Esophagus muscularis mucosa (tissue), 4 donors: Measurements from ENCODE around the gene APOBEC3A. TPM values are rescaled to one million over a fixed set of nuclear protein-coding genes. Genes with fewer than 3 reads are reported as not detected.

Source experiments
- DNase-seq: peaks from one replicate; pipeline ENCODE4 v3.0.0-alpha.2; 2017; ENCODE audit errors: extremely low spot score
- H3K27ac ChIP-seq, 4 donors: fragments of 200-600 bp; sonication (generic); replicated peaks in 1 of 4; 1 replicate in 3 of 4; 2 replicates in 1 of 4; pipeline ENCODE4 v1.5.1; 2016 to 2019; ENCODE audit warnings: mild to moderate bottlenecking in 1 of 4
- H3K27me3 ChIP-seq, 4 donors: fragments of 200-600 bp; sonication (generic); one replicate each; pipeline versions ENCODE4 v1.5.1 to v1.6.0; 2016 to 2019
- H3K36me3 ChIP-seq, 4 donors: fragments of 200-600 bp; sonication (generic); one replicate each; pipeline ENCODE4 v1.5.1; 2016 to 2019
- H3K4me1 ChIP-seq, 4 donors: fragments of 200-600 bp; sonication (generic); one replicate each; pipeline ENCODE4 v1.5.1; 2016 to 2019
- H3K4me3 ChIP-seq, 4 donors: fragments of 200-600 bp; sonication (generic); 1 replicate in 2 of 4; 2 replicates in 2 of 4; pipeline ENCODE4 v1.5.1; 2016 to 2019; ENCODE audit warnings: mild to moderate bottlenecking in 4 of 4, moderate library complexity in 1 of 4
- H3K9me3 ChIP-seq, 4 donors: fragments of 200-600 bp; sonication (generic); 1 replicate in 3 of 4; 2 replicates in 1 of 4; pipeline ENCODE4 v1.5.1; 2016 to 2019
- CTCF ChIP-seq, 3 experiments: fragments of 200-600 bp in 2 of 3; fragments of 450-650 bp in 1 of 3; sonication (generic) in 2 of 3; IDR thresholded peaks; one replicate each; pipeline ENCODE4 v1.5.1; 2017 to 2019; ENCODE audit warnings: antibody characterized with exemption in 3 of 3, mild to moderate bottlenecking in 2 of 3, moderate library complexity in 1 of 3
- EP300 ChIP-seq: sonication (generic); formaldehyde crosslinking; IDR thresholded peaks from one replicate; pipeline ENCODE4 v1.6.1; 2017; ENCODE audit warnings: antibody characterized with exemption
- POLR2A ChIP-seq: fragments of 450-650 bp; IDR thresholded peaks from one replicate; pipeline ENCODE4 v1.6.1; 2017; ENCODE audit warnings: antibody characterized with exemption, moderate library complexity, mild to moderate bottlenecking, low read depth
- POLR2AphosphoS5 ChIP-seq, 2 donors: sonication (generic); formaldehyde crosslinking; IDR thresholded peaks; one replicate each; pipeline ENCODE4 v1.6.1; 2017; ENCODE audit warnings: antibody characterized with exemption in 2 of 2
- WGBS: methylation state at CpG from one replicate; pipeline ENCODE4 v1.1.5; 2018; 5-methylcytosine and 5-hydroxymethylcytosine counted together
- intact Hi-C: fragments of 100-400 bp; cut with DNase I; formaldehyde crosslinking; loops from one replicate; pipeline ENCODE4 v1.15.1; 2023
- total RNA-seq, 4 donors: library from RNA; depleted of rRNA; stranded (reverse); fragments of >200 nt; gene quantifications; one replicate each; pipeline versions ENCODE4 v1.1.0 to v1.2.1, GENCODE V29; 2016

The APOBEC3A gene
- total RNA-seq, 4 donors from 2014 or later = 0.58 to 8.0 TPM; not detected in 2

- WGBS = no CpG with 5 or more reads among the region's 14 CpGs
- no peaks in the 10 kb centered on the region for H3K9me3 ChIP-seq
- no peaks in the 10 kb centered on the region for H3K4me1 ChIP-seq
- no peak overlapping the region for H3K27ac ChIP-seq
- no peaks in the 10 kb centered on the region for H3K36me3 ChIP-seq
- no peak for DNase-seq
- no peak overlapping the region for H3K4me3 ChIP-seq
- intact Hi-C loops = no loop called here
- peaks cover 0 to 13% (median 0%) of the 10 kb centered on the region in 4 donors for H3K27me3 ChIP-seq
- TF ChIP-seq EP300 (no peak), POLR2A (no peak), POLR2AphosphoS5 (IDR thresholded peaks at IDR 0.05) (no peak), CTCF (IDR thresholded peaks at IDR 0.05) (no peak)
These were observed 8.4 kb downstream of the APOBEC3A start for GRCh38 chr22:38965614-38966379.

GRCh38 chr22:38966380-38966702, 8.9 kb downstream of the APOBEC3A start:
- Histone ChIP-seq H3K36me3 (no peaks in the 10 kb centered on the region), H3K4me3 (no peak overlapping the region), H3K4me1 (no peaks in the 10 kb centered on the region), H3K27ac (no peak overlapping the region), H3K9me3 (no peaks in the 10 kb centered on the region), H3K27me3 (peaks cover 0 to 13% (median 0%) of the 10 kb centered on the region in 4 donors)
- intact Hi-C loops = no loop called here
- DNase-seq = no peak
- no CpG with 5 or more reads among the region's 5 CpGs for WGBS
- TF ChIP-seq POLR2A (no peak), POLR2AphosphoS5 (IDR thresholded peaks at IDR 0.05) (no peak)

- no CpG with 5 or more reads among the region's 7 CpGs for WGBS
- no peak for DNase-seq
- intact Hi-C loops = no loop called here
These were observed 9.5 kb downstream of the APOBEC3A start for GRCh38 chr22:38966942-38967341.

GRCh38 chr22:38967451-38968450, 10.3 kb downstream of the APOBEC3A start:
- Histone ChIP-seq H3K27ac (no peak overlapping the region), H3K4me1 (no peaks in the 10 kb centered on the region), H3K9me3 (no peaks in the 10 kb centered on the region), H3K36me3 (no peaks in the 10 kb centered on the region), H3K4me3 (no peak overlapping the region), H3K27me3 (peaks cover 0 to 13% (median 0%) of the 10 kb centered on the region in 4 donors)
- DNase-seq = no peak
- intact Hi-C loops = no loop called here
- TF ChIP-seq POLR2AphosphoS5 (IDR thresholded peaks at IDR 0.05) (peak in 1 of 2 donors; percentile 7), EP300 (no peak)
- no CpG with 5 or more reads among the region's 15 CpGs for WGBS

More at GRCh38 chr22:38966942-38967341, 9.5 kb downstream of the APOBEC3A start:
- Histone ChIP-seq H3K4me1 (no peaks in the 10 kb centered on the region), H3K27me3 (peaks cover 0 to 13% (median 0%) of the 10 kb centered on the region in 4 donors), H3K4me3 (no peak overlapping the region), H3K9me3 (no peaks in the 10 kb centered on the region), H3K36me3 (no peaks in the 10 kb centered on the region), H3K27ac (no peak overlapping the region)
- TF ChIP-seq POLR2A (no peak), CTCF (IDR thresholded peaks at IDR 0.05) (no peak), POLR2AphosphoS5 (IDR thresholded peaks at IDR 0.05) (no peak), EP300 (no peak)

GRCh38 chr22:38968801-38969200, 11.4 kb downstream of the APOBEC3A start:
- TF ChIP-seq POLR2A (no peak), CTCF (IDR thresholded peaks at IDR 0.05) (no peak), POLR2AphosphoS5 (IDR thresholded peaks at IDR 0.05) (no peak), EP300 (no peak)
- no peak overlapping the region for H3K4me3 ChIP-seq
- no peak for DNase-seq
- intact Hi-C loops = no loop called here
- H3K36me3 ChIP-seq = no peaks in the 10 kb centered on the region
- H3K27me3 ChIP-seq = peaks cover 0 to 13% (median 0%) of the 10 kb centered on the region in 4 donors
- no CpG with 5 or more reads among the region's 11 CpGs for WGBS
- no peaks in the 10 kb centered on the region for H3K4me1 ChIP-seq
- no peak overlapping the region for H3K27ac ChIP-seq
- H3K9me3 ChIP-seq = no peaks in the 10 kb centered on the region
